ENCODE data around the gene SLC37A4. TPM values are rescaled to one million over a fixed set of nuclear protein-coding genes. Genes with fewer than 3 reads are reported as not detected.
A peak's percentile ranks its signal among the peaks of the same experiment; 100 is the strongest.

Gene SLC37A4
- total RNA-seq, 1 donor = 9.5 TPM

DNA sequence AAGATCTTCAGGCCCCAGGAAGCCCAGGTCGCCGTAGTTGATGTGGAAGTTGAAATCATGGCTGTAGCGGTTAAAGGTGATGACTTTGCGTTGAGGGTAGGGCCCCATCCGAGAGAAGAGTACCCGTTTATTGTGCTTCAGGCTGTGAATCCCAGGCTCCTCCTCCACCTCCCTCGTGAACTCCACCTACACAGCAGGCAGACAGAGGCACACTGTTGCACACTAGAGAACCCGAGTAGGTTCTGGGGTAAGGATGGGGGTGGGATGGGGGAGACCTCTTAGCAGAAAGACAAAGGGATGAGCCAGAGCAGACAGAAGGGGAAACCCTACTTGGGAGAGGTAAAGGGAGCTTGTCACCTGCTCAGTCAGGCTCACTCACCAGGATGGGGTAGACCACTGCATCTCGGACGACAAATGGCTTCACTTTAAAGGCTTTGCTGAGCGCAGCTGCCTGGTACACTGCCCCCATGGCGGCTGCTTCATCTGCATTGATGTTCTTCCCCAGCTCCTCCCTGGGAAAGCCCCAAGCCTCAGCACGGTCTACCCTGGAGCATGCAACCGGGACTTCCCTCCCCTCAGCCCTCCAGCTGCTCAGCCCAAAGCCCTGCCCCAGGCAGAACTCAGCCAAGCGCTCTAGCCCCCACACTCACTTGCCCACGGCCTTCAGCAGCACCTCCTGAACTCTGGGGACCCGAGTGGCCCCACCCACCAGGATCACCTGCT, 20.9 kb upstream of the SLC37A4 start:
- no peak for DNase-seq (ENCODE audit: low read depth)
- TF ChIP-seq, protein P1, sequence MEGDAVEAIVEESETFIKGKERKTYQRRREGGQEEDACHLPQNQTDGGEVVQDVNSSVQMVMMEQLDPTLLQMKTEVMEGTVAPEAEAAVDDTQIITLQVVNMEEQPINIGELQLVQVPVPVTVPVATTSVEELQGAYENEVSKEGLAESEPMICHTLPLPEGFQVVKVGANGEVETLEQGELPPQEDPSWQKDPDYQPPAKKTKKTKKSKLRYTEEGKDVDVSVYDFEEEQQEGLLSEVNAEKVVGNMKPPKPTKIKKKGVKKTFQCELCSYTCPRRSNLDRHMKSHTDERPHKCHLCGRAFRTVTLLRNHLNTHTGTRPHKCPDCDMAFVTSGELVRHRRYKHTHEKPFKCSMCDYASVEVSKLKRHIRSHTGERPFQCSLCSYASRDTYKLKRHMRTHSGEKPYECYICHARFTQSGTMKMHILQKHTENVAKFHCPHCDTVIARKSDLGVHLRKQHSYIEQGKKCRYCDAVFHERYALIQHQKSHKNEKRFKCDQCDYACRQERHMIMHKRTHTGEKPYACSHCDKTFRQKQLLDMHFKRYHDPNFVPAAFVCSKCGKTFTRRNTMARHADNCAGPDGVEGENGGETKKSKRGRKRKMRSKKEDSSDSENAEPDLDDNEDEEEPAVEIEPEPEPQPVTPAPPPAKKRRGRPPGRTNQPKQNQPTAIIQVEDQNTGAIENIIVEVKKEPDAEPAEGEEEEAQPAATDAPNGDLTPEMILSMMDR (IDR thresholded peaks at IDR 0.05; ENCODE audit: insufficient read depth, low read depth, low read length) = no peak
- H3K4me3 ChIP-seq (ENCODE audit: low read depth, low read length) = no peak overlapping the region

- H3K4me3 ChIP-seq (ENCODE audit: low read depth, low read length) = no peak overlapping the region
- TF ChIP-seq, protein P1 (IDR thresholded peaks at IDR 0.05; ENCODE audit: insufficient read depth, low read depth, low read length) = no peak
- DNase-seq (ENCODE audit: low read depth) = no peak
Measured at GRCh38 chr11:119049081-119049480, 18.4 kb upstream of the SLC37A4 start.

DNA sequence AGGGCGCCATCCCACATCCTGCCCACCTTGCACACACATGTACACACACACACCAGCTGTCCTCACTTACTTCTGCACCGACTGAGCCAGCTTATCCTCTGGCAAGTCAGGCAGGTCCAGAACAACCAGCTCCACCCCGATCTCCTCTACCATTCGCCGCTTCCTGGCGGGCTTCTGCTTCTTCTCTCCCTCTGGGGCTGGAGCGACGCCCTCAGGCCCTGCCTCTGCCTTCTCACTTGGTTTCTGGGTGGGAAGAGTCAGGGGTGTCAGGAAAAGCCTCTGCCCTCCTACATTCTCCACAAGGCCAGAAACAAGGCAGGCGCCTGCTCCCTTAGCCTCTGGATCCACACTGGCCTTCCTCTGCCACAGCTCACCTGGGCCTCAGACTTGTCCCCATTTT, 18.0 kb upstream of the SLC37A4 start:
- DNase-seq (ENCODE audit: low read depth) = no peak
- TF ChIP-seq, protein P1 (IDR thresholded peaks at IDR 0.05; ENCODE audit: insufficient read depth, low read depth, low read length) = no peak
- no peak overlapping the region for H3K4me3 ChIP-seq (ENCODE audit: low read depth, low read length)

GRCh38 chr11:119047205-119047604, 16.5 kb upstream of the SLC37A4 start:
- TF ChIP-seq, protein P1 (IDR thresholded peaks at IDR 0.05; ENCODE audit: insufficient read depth, low read depth, low read length) = no peak
- no peak overlapping the region for H3K4me3 ChIP-seq (ENCODE audit: low read depth, low read length)
- DNase-seq (ENCODE audit: low read depth) = no peak

GRCh38 chr11:119046489-119046888, 15.8 kb upstream of the SLC37A4 start:
- DNase-seq (ENCODE audit: low read depth) = no peak
- TF ChIP-seq, protein P1 (IDR thresholded peaks at IDR 0.05; ENCODE audit: insufficient read depth, low read depth, low read length) = no peak
- H3K4me3 ChIP-seq (ENCODE audit: low read depth, low read length) = no peak overlapping the region

DNA sequence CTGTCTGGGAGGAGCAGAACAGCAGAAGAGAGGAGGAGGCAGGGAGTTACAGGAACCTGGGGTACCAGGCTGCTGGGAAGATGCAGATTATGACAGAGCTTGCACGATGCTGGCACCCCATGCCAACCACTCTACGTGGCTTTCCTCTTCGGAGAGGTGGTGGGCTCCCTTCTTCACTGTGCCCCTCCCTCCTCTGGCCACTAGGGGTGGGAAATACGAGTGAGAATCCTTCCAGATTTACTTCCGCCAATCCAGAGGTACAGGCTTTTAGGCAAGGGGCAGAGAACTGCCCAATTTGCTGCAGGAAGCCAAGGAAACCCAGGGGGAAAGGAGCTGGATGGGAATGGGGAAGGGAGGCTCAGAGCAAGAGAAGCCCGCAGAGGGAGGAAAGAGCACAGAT, 14.0 kb upstream of the SLC37A4 start:
- no peak for DNase-seq (ENCODE audit: low read depth)
- no peak overlapping the region for H3K4me3 ChIP-seq (ENCODE audit: low read depth, low read length)
- TF ChIP-seq, protein P1 (IDR thresholded peaks at IDR 0.05; ENCODE audit: insufficient read depth, low read depth, low read length) = peak; percentile 20

GRCh38 chr11:119042927-119043326, 12.2 kb upstream of the SLC37A4 start:
- H3K4me3 ChIP-seq (ENCODE audit: low read depth, low read length) = no peak overlapping the region
- TF ChIP-seq, protein P1 (IDR thresholded peaks at IDR 0.05; ENCODE audit: insufficient read depth, low read depth, low read length) = no peak
- no peak for DNase-seq (ENCODE audit: low read depth)
